ENCODE data around the gene TBC1D16. TPM values are rescaled to one million over a fixed set of nuclear protein-coding genes. Genes with fewer than 3 reads are reported as not detected.

Gene TBC1D16
- total RNA-seq, 4 donors from 2014 or later, result 5.8 to 8.1 (median 7.0) TPM

DNA sequence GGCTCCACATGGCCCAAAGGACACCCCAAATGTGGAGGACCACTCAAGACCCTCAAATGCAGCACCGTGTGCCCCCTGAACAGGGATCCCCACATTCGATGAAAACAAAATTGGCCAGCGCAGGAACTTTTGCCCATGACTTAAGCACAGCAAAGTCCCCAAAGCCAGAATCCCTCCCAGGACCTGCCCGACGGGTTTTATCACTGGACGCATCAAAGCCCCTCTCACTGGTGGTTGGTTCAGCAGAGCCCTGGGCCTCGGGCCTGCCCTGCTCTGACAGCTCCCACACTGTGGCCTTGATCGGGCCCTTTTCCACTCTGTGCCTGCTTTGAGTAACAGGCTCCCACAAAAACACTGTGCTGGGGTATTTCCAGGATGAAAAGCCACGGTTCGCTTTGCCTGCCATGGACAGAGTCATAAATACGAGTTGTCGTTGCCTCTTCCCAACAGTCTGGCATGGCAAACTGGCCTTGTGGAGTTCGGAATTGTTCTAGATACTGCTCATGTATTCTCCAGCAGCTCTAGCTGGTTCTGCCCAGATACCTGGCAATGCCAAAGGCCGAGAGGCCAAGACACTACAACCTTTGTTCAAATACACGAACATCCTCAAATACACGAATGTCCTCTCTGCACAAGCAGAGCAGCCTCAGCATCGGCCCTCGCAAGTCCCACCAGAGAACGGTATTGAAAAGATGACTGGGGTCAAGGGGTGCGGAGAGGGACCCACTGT is 46.4 kb downstream of the TBC1D16 start:
- Histone ChIP-seq H3K27ac (no peak overlapping the region), H3K9me3 (no peaks in the 10 kb centered on the region), H3K4me1 (peaks cover 5 to 7% of the 10 kb centered on the region in 2 donors), H3K27me3 (peaks cover 3 to 12% (median 10%) of the 10 kb centered on the region in 3 donors), H3K4me3 (no peak overlapping the region), H3K36me3 (no peaks in the 10 kb centered on the region)
- intact Hi-C loops (cut with DNase I; ENCODE audit: low total_unique reads) (no loop called here), in situ Hi-C loops (cut with MboI; ENCODE audit: low sequenced_read_pairs in 4 of 4) (no loop called here)
- ATAC-seq, result no peak
- DNase-seq, result no peak
- TF ChIP-seq POLR2A (IDR thresholded peaks at IDR 0.05), result no peak
- no peak for TF ChIP-seq CTCF (IDR thresholded peaks at IDR 0.05 in 4 of 5, conservative IDR thresholded peaks at IDR 0.05 in 1 of 5)

DNA sequence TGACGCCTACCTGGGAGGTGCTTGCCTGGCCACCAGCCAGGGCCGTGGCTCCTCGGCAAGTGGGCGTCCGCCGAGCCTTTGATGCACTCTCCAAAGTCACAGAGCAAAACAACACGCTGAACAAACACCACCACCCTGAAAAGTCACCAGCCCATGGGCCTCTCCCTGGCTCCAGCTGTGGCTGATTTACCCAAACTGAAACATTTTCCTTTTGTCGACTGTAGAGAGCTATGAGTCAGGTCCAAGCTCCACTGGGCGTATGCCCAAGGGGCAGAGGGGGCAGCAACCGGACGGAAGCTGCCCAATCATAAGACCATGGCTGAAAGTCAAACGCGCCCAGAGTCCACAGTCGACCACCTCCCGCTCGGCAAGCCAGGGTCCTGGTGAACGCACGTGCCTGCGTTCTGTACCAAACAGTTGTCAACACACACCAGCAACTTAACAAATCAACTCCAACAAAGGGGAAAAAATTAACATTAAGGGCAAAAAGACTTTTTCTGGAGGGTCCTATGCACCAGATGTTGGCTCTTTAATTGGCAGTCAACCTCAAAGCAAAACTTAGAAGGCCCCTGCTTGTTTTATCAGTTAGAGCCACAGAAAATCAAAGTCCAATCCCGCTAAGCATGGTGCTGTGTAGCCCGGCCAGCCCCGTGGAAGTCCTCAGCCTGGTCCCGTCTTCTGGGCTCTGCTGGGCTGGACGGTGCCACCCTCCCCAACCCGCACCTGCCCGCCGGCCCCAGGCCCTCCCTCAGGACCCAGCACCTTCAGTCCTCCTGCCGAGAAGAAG is 47.3 kb downstream of the TBC1D16 start:
- intact Hi-C loops (cut with DNase I; ENCODE audit: low total_unique reads), result no loop called here
- in situ Hi-C loops (cut with MboI; ENCODE audit: low sequenced_read_pairs in 4 of 4), result no loop called here
- Histone ChIP-seq H3K4me1 (peaks cover 0 to 7% of the 10 kb centered on the region in 2 donors), H3K36me3 (no peaks in the 10 kb centered on the region), H3K9me3 (no peaks in the 10 kb centered on the region), H3K27ac (no peak overlapping the region), H3K27me3 (peaks cover 0 to 8% (median 6%) of the 10 kb centered on the region in 3 donors), H3K4me3 (no peak overlapping the region)
- no peak for TF ChIP-seq CTCF (IDR thresholded peaks at IDR 0.05 in 4 of 5, conservative IDR thresholded peaks at IDR 0.05 in 1 of 5)
- no peak for TF ChIP-seq POLR2A (IDR thresholded peaks at IDR 0.05)
- no peak for DNase-seq
- ATAC-seq, result no peak

- Histone ChIP-seq H3K4me3 (no peak overlapping the region), H3K36me3 (no peaks in the 10 kb centered on the region), H3K27ac (no peak overlapping the region), H3K9me3 (no peaks in the 10 kb centered on the region), H3K4me1 (peaks cover 0 to 7% of the 10 kb centered on the region in 2 donors), H3K27me3 (peaks cover 0 to 6% (median 4%) of the 10 kb centered on the region in 3 donors)
- in situ Hi-C loops (cut with MboI; ENCODE audit: low sequenced_read_pairs in 4 of 4), result no loop called here
- no peak for ATAC-seq
- intact Hi-C loops (cut with DNase I; ENCODE audit: low total_unique reads), result no loop called here
- DNase-seq, result no peak
- TF ChIP-seq CTCF (IDR thresholded peaks at IDR 0.05 in 4 of 5, conservative IDR thresholded peaks at IDR 0.05 in 1 of 5), result no peak
- no peak for TF ChIP-seq POLR2A (IDR thresholded peaks at IDR 0.05)
Observed at GRCh38 chr17:79987935-79988184, 47.8 kb downstream of the TBC1D16 start.

DNA sequence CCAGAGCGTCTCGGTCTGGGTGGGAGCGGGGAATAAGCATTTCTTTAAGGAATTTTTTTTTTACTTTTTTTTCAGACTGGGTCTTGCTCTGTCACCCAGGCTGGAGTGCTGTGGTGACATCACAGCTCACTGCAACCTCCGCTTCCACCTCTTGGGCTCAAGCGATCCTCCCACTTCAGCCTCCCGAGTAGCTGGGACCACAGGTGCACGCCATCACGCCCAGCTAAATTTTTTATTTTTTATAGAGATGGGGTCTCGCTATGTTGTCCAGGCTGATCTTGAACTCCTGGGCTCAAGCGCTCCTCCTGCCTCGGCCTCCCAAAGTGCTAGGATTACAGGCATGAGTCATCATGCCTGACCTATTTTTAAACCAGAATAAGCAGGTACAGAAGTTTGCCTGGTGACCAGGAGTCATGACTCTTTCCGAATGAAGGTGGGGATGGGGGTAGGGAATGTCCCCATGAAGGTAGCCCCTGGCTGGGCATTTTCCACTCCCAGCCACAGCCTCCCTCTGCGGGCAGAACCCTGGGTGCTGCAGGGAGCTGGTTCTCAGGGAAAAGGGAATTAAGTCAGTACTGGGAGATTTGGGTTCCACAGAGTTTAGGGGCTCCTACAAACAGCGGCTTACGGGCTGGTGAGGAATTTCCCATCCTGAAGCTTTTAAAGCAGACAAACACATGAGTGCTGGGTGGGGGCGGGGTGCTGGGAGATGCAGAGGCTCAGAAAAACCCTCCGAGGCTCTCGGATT is 48.3 kb downstream of the TBC1D16 start:
- no peaks in the 10 kb centered on the region for H3K9me3 ChIP-seq
- intact Hi-C loops (cut with DNase I; ENCODE audit: low total_unique reads), result no loop called here
- in situ Hi-C loops (cut with MboI; ENCODE audit: low sequenced_read_pairs in 4 of 4), result no loop called here
- H3K36me3 ChIP-seq, result no peaks in the 10 kb centered on the region
- H3K4me1 ChIP-seq, result peaks cover 0 to 7% of the 10 kb centered on the region in 2 donors
- TF ChIP-seq POLR2A (IDR thresholded peaks at IDR 0.05) (no peak), CTCF (IDR thresholded peaks at IDR 0.05 in 4 of 5, conservative IDR thresholded peaks at IDR 0.05 in 1 of 5) (no peak)
- DNase-seq (no peak), ATAC-seq (no peak)
- H3K4me3 ChIP-seq, result no peak overlapping the region
- H3K27ac ChIP-seq, result no peak overlapping the region
- H3K27me3 ChIP-seq, result peaks cover 0 to 1% (median 0%) of the 10 kb centered on the region in 3 donors

Data from gastrocnemius medialis (tissue), 4 donors.